GM12891 (cell line): ENCODE results near the gene MARCHF3.

ENCODE experiments used
- PAX5 ChIP-seq: IDR thresholded peaks from 2 replicates; pipeline ENCODE4 v1.6.1; 2011; ENCODE audit warnings: low read length, moderate library complexity, mild to moderate bottlenecking; ENCODE audit not compliant: insufficient read depth, severe bottlenecking
- POLR2A ChIP-seq: IDR thresholded peaks from 2 replicates; pipeline ENCODE4 v1.6.1; 2011; ENCODE audit warnings: low read depth, low read length, control low read depth
- POLR2AphosphoS5 ChIP-seq: IDR thresholded peaks from 2 replicates; pipeline ENCODE4 v1.6.1; 2011; ENCODE audit warnings: low read depth, low read length, control low read depth
- SPI1 ChIP-seq: IDR thresholded peaks from 2 replicates; pipeline ENCODE4 v1.6.1; 2011; ENCODE audit warnings: low read depth, low read length, control low read depth
- TAF1 ChIP-seq: IDR thresholded peaks from 2 replicates; pipeline ENCODE4 v1.6.1; 2011; ENCODE audit warnings: low read depth, low read length, control low read depth

- no peak for TF ChIP-seq POLR2A
- TF ChIP-seq TAF1 = no peak
- TF ChIP-seq PAX5 = no peak
- no peak for TF ChIP-seq POLR2AphosphoS5
- TF ChIP-seq SPI1 = no peak
These were observed 110.1 kb downstream of the MARCHF3 start for GRCh38 chr5:126920291-126920690.
